C4-2B (cell line): ENCODE results near the gene ROPN1B.
"Not testable (repeated sequence)": the region's sequence is repeated elsewhere in the genome, so short reads cannot be mapped to it uniquely, and the experiment has no call there.

Experiments used
- CTCF ChIP-seq: fragments of 450-650 bp; conservative IDR thresholded peaks from 2 replicates; pipeline ENCODE4 v1.5.1; 2017; ENCODE audit warnings: mild to moderate bottlenecking
- ZFX ChIP-seq: fragments of 450-650 bp; IDR thresholded peaks from 2 replicates; pipeline ENCODE4 v1.6.1; 2017

GRCh38 chr3:125968121-125968520 lies 857 bp upstream of the ROPN1B start:
- TF ChIP-seq CTCF, ZFX: not testable (repeated sequence)
